Measurements from ENCODE around the gene THRB. TPM values are rescaled to one million over a fixed set of nuclear protein-coding genes. Genes with fewer than 3 reads are reported as not detected.
A peak's percentile ranks its signal among the peaks of the same experiment; 100 is the strongest.

Gene THRB
- total and polyA plus RNA-seq, 9 of the 15 experiments (the other 6 are each of a cell fraction or from before 2014, with no cell fraction given), result 1.7 to 14.9 (median 6.9) TPM

DNA sequence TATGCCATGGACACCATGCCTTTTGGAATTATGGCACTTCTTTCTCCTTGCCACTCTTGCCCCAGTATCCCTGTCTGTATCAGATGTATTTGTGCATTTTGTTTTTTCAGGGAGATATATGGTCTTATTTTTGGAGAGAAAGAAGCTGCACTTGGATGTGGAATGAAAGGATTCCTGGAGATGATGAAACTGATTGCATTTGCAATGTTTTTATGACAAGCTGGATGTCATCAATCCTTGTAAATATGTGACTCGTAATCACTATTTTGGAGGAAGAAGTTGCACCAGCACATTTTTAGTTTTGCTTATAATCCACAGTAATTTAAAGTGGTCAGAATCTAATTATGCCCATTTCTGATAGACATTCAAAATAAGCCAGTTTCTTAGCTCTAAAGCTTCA lies 384.6 kb downstream of the THRB start (continued):
- TF ChIP-seq MIER1 (IDR thresholded peaks at IDR 0.05; ENCODE audit: low read depth), result no peak

DNA sequence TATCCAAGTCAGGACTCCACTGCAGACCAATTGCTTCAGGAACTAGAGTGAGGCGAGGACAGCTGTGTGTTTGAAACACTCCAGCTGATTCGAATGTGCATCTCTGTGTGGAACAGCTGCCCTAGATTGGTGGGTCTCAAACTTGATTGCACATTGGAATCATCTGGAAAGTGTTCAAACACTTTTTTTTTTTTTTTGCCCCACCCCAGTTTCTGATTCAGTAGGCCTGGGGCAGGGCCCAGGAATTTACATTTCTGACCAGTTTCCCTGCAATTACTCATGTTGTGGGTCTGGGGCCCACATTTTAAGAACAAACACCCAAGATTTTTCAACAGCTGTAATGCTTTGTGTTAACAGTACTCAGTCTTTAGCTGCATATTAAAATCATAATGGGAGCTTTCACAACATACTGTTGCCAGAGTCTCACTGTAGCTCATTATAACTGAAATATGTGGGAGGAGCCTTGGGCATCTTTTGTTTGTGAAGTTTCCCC lies 392.9 kb downstream of the THRB start:
- no peak for ATAC-seq
- FAIRE-seq, result no peak
- H3K9me3 ChIP-seq (replicated peaks; ENCODE audit: control insufficient read depth, insufficient read depth, low read depth, low read length), result no peaks in the 10 kb centered on the region
- no peak overlapping the region for H3K4me2 ChIP-seq (ENCODE audit: insufficient read depth, low read length)
- ChIA-PET CTCF (ENCODE audit: low intra/inter-chr PET ratio) (no interaction called here), POLR2A (interaction anchor here (0.6 to 1.4 kb wide), 3 partner anchors 9 to 16 kb away, joined by 3 read pairs; no protein-coding TSS in a partner anchor)
- H3K9ac ChIP-seq (ENCODE audit: insufficient read depth in 1 of 2, low read depth in 2 of 2, low read length in 2 of 2), result no peak overlapping the region
- 19% methylated on average over 2 of the region's 2 CpGs for WGBS (ENCODE audit: insufficient coverage, low coverage, missing lambda C conversion rate)
- TF ChIP-seq ZNF584 (CRISPR knock-in tag; IDR thresholded peaks at IDR 0.05; ENCODE audit: low read depth), result no peak
- TF ChIP-seq, protein P1, sequence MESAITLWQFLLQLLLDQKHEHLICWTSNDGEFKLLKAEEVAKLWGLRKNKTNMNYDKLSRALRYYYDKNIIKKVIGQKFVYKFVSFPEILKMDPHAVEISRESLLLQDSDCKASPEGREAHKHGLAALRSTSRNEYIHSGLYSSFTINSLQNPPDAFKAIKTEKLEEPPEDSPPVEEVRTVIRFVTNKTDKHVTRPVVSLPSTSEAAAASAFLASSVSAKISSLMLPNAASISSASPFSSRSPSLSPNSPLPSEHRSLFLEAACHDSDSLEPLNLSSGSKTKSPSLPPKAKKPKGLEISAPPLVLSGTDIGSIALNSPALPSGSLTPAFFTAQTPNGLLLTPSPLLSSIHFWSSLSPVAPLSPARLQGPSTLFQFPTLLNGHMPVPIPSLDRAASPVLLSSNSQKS (CRISPR knock-in tag; IDR thresholded peaks at IDR 0.05), result no peak
- TF ChIP-seq ZNF224 (CRISPR knock-in tag; IDR thresholded peaks at IDR 0.05), result no peak
- TF ChIP-seq NUFIP1 (IDR thresholded peaks at IDR 0.05; ENCODE audit: partially characterized antibody), result no peak
- TF ChIP-seq CHCHD3 (CRISPR knock-in tag; IDR thresholded peaks at IDR 0.05), result no peak
- H3K4me1 ChIP-seq (replicated peaks in 1 of 2; ENCODE audit: control insufficient read depth in 2 of 2, insufficient read depth in 2 of 2, low read length in 2 of 2), result no peaks in the 10 kb centered on the region; a peak in 3 of 5 replicates
- H4K20me1 ChIP-seq (replicated peaks; ENCODE audit: control insufficient read depth, insufficient read depth, low read length), result no peaks in the 10 kb centered on the region
- no peak overlapping the region for H3K27ac ChIP-seq (ENCODE audit: extremely low read depth, low read depth, low read length)
- H2AFZ ChIP-seq (ENCODE audit: low read depth, low read length), result peak overlapping the region; percentile 54; the same call in 1 of the 2 replicates
- no peaks in the 10 kb centered on the region for H3K79me2 ChIP-seq (ENCODE audit: control insufficient read depth, insufficient read depth, low read length)
- BruUV-seq (replicated peaks), result no TSS peak
- H3K27me3 ChIP-seq (ENCODE audit: control insufficient read depth in 2 of 2, insufficient read depth in 2 of 2, low read length in 2 of 2), result peaks cover 0 to 5% of the 10 kb centered on the region in 2 experiments; a peak in 1 of 5 replicates
- no peak for DNase-seq (ENCODE audit: extremely low read depth in 1 of 4, low spot score in 3 of 4)
- no peak overlapping the region for H3K4me3 ChIP-seq
- no peaks in the 10 kb centered on the region for H3K36me3 ChIP-seq (ENCODE audit: control insufficient read depth, insufficient read depth, low read length)
- in situ Hi-C loops (cut with MboI) (no loop called here), intact Hi-C loops (cut with micrococcal nuclease) (no loop called here)
- H3K9me1 ChIP-seq (ENCODE audit: control insufficient read depth, insufficient read depth, low read length), result no peaks in the 10 kb centered on the region

All from K562 (cell line).